HCT116 (cell line): ENCODE results near the gene HMCN2.

Source experiments
- EZH2 ChIP-seq: fragments of 200-600 bp; sonication (generic); IDR thresholded peaks from 2 replicates; pipeline ENCODE4 v1.6.1; 2017; ENCODE audit warnings: antibody characterized with exemption, mixed run types
- POLR2AphosphoS5 ChIP-seq: IDR thresholded peaks from 2 replicates; pipeline ENCODE4 v1.6.1; 2011; ENCODE audit warnings: mild to moderate bottlenecking, low read depth, low read length, moderate library complexity
- RAD21 ChIP-seq: IDR thresholded peaks from 2 replicates; pipeline ENCODE4 v1.6.1; 2012; ENCODE audit warnings: low read depth, mild to moderate bottlenecking
- SRF ChIP-seq: IDR thresholded peaks from 2 replicates; pipeline ENCODE4 v1.6.1; 2012; ENCODE audit warnings: low read depth
- ZFX ChIP-seq: fragments of 450-650 bp; IDR thresholded peaks from 2 replicates; pipeline ENCODE4 v1.6.1; 2017
- TF ChIP-seq, protein P1 (sequence below), 3 experiments: fragments of 200-600 bp in 1 of 3; sonication (generic) in 1 of 3; IDR thresholded peaks in 2 of 3; conservative IDR thresholded peaks in 1 of 3; 2 replicates each; pipeline ENCODE4 v1.5.1; 2012 to 2017; ENCODE audit warnings: low read depth in 2 of 3, low read length in 2 of 3, antibody characterized with exemption in 1 of 3, borderline replicate concordance in 1 of 3, control low read depth in 1 of 3, mild to moderate bottlenecking in 1 of 3, mixed read lengths in 1 of 3, mixed run types in 1 of 3, moderate library complexity in 1 of 3; ENCODE audit not compliant: insufficient read depth in 1 of 3
- TF ChIP-seq, protein P2 (sequence below): IDR thresholded peaks from 2 replicates; pipeline ENCODE4 v1.6.1; 2011; ENCODE audit warnings: mild to moderate bottlenecking, low read length, moderate library complexity; ENCODE audit not compliant: insufficient replicate concordance; ENCODE audit errors: extremely low read depth

GRCh38 chr9:130478152-130478551 is 212.6 kb downstream of the HMCN2 start:
- TF ChIP-seq EZH2 (no peak), RAD21 (no peak), SRF (no peak), POLR2AphosphoS5 (no peak), ZFX (no peak)
- TF ChIP-seq, protein P1, sequence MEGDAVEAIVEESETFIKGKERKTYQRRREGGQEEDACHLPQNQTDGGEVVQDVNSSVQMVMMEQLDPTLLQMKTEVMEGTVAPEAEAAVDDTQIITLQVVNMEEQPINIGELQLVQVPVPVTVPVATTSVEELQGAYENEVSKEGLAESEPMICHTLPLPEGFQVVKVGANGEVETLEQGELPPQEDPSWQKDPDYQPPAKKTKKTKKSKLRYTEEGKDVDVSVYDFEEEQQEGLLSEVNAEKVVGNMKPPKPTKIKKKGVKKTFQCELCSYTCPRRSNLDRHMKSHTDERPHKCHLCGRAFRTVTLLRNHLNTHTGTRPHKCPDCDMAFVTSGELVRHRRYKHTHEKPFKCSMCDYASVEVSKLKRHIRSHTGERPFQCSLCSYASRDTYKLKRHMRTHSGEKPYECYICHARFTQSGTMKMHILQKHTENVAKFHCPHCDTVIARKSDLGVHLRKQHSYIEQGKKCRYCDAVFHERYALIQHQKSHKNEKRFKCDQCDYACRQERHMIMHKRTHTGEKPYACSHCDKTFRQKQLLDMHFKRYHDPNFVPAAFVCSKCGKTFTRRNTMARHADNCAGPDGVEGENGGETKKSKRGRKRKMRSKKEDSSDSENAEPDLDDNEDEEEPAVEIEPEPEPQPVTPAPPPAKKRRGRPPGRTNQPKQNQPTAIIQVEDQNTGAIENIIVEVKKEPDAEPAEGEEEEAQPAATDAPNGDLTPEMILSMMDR (IDR thresholded peaks at IDR 0.05 in 2 of 3, conservative IDR thresholded peaks at IDR 0.05 in 1 of 3; ENCODE audit: borderline replicate concordance in 1 of 3, insufficient read depth in 1 of 3, low read depth in 2 of 3, low read length in 2 of 3): no peak
- TF ChIP-seq, protein P2, sequence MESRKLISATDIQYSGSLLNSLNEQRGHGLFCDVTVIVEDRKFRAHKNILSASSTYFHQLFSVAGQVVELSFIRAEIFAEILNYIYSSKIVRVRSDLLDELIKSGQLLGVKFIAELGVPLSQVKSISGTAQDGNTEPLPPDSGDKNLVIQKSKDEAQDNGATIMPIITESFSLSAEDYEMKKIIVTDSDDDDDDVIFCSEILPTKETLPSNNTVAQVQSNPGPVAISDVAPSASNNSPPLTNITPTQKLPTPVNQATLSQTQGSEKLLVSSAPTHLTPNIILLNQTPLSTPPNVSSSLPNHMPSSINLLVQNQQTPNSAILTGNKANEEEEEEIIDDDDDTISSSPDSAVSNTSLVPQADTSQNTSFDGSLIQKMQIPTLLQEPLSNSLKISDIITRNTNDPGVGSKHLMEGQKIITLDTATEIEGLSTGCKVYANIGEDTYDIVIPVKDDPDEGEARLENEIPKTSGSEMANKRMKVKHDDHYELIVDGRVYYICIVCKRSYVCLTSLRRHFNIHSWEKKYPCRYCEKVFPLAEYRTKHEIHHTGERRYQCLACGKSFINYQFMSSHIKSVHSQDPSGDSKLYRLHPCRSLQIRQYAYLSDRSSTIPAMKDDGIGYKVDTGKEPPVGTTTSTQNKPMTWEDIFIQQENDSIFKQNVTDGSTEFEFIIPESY: no peak
